HepG2 (cell line): ENCODE measurements around the gene FAM24A. TPM values are rescaled to one million over a fixed set of nuclear protein-coding genes. Genes with fewer than 3 reads are reported as not detected.

Source experiments
- GTF2F1 ChIP-seq: fragments of 150-350 bp; IDR thresholded peaks from 2 replicates; pipeline ENCODE4 v1.6.1; 2014; ENCODE audit warnings: low read length
- JUND ChIP-seq: sonication (generic); formaldehyde crosslinking; IDR thresholded peaks from 2 replicates; pipeline ENCODE4 v1.8.0; 2022; ENCODE audit warnings: mild to moderate bottlenecking, missing genetic modification reagents
- POLR2G ChIP-seq: fragments of 200-400 bp; formaldehyde crosslinking; IDR thresholded peaks from 2 replicates; pipeline ENCODE4 v1.6.1; 2018; ENCODE audit warnings: mild to moderate bottlenecking, low read depth, low read length, moderate library complexity
- RFXANK ChIP-seq: IDR thresholded peaks from 2 replicates; pipeline ENCODE4 v1.6.1; 2016
- SSRP1 ChIP-seq: IDR thresholded peaks from 2 replicates; pipeline ENCODE4 v1.6.1; 2016; ENCODE audit warnings: control low read depth
- ZNF143 ChIP-seq: sonication (generic); formaldehyde crosslinking; IDR thresholded peaks from 2 replicates; pipeline ENCODE4 v1.4.0; 2020; ENCODE audit warnings: missing genetic modification reagents
- ZNF260 ChIP-seq: sonication (generic); formaldehyde crosslinking; IDR thresholded peaks from 2 replicates; pipeline ENCODE4 v1.4.0; 2020; ENCODE audit warnings: missing genetic modification reagents, low read depth, mild to moderate bottlenecking, borderline replicate concordance
- ZNF747 ChIP-seq: sonication (generic); formaldehyde crosslinking; IDR thresholded peaks from 2 replicates; pipeline ENCODE4 v1.8.1; 2023; ENCODE audit warnings: missing genetic modification reagents, mild to moderate bottlenecking, borderline replicate concordance
- polyA plus RNA-seq, 8 experiments: library from polyadenylated mRNA; depleted of rRNA in 3 of 8; stranded (reverse) in 7 of 8; unstranded in 1 of 8; fragments of >200 nt; fragmentation: Illumina TruSeq in 4 of 8; extraction: Trizol in 4 of 8; gene quantifications; 2 replicates each; pipeline versions ENCODE4 v1.2.1 to v1.2.3, GENCODE V29; 2011 to 2016; ENCODE audit warnings: low read depth in 4 of 8, missing spikeins in 1 of 8, mixed read lengths in 1 of 8; ENCODE audit not compliant: insufficient read depth in 1 of 8
- total RNA-seq, 5 experiments: library from RNA; depleted of rRNA; stranded (reverse); fragments of >200 nt; fragmentation: Illumina TruSeq; extraction: Trizol; gene quantifications; 2 replicates each; pipeline ENCODE4 v1.2.3, GENCODE V29; 2016; ENCODE audit warnings: low read depth in 1 of 5
- TF ChIP-seq, protein P1 (sequence below): sonication (generic); formaldehyde crosslinking; IDR thresholded peaks from 2 replicates; pipeline ENCODE4 v1.4.0; 2020; ENCODE audit warnings: low read depth, missing genetic modification reagents
- TF ChIP-seq, protein P2 (sequence below): sonication (generic); formaldehyde crosslinking; IDR thresholded peaks from 2 replicates; pipeline ENCODE4 v1.4.0; 2020; ENCODE audit warnings: missing genetic modification reagents, borderline replicate concordance
- TF ChIP-seq, protein P3 (sequence below): sonication (generic); formaldehyde crosslinking; IDR thresholded peaks from 2 replicates; pipeline ENCODE4 v1.4.0; 2020; ENCODE audit warnings: mild to moderate bottlenecking, missing genetic modification reagents, borderline replicate concordance
- TF ChIP-seq, protein P4 (sequence below): sonication (generic); formaldehyde crosslinking; IDR thresholded peaks from one replicate; pipeline ENCODE4 v1.5.1; 2020; ENCODE audit warnings: mild to moderate bottlenecking, missing genetic modification reagents; ENCODE audit errors: not compliant biosample characterization
- TF ChIP-seq, protein P5 (sequence below): sonication (generic); formaldehyde crosslinking; IDR thresholded peaks from 2 replicates; pipeline ENCODE4 v1.8.1; 2023; ENCODE audit warnings: mild to moderate bottlenecking, missing genetic modification reagents, borderline replicate concordance

The FAM24A gene
- total and polyA plus RNA-seq, 2 of the 13 experiments (the other 11 are each of a cell fraction or from before 2014, with no cell fraction given): not detected

- TF ChIP-seq, protein P1, sequence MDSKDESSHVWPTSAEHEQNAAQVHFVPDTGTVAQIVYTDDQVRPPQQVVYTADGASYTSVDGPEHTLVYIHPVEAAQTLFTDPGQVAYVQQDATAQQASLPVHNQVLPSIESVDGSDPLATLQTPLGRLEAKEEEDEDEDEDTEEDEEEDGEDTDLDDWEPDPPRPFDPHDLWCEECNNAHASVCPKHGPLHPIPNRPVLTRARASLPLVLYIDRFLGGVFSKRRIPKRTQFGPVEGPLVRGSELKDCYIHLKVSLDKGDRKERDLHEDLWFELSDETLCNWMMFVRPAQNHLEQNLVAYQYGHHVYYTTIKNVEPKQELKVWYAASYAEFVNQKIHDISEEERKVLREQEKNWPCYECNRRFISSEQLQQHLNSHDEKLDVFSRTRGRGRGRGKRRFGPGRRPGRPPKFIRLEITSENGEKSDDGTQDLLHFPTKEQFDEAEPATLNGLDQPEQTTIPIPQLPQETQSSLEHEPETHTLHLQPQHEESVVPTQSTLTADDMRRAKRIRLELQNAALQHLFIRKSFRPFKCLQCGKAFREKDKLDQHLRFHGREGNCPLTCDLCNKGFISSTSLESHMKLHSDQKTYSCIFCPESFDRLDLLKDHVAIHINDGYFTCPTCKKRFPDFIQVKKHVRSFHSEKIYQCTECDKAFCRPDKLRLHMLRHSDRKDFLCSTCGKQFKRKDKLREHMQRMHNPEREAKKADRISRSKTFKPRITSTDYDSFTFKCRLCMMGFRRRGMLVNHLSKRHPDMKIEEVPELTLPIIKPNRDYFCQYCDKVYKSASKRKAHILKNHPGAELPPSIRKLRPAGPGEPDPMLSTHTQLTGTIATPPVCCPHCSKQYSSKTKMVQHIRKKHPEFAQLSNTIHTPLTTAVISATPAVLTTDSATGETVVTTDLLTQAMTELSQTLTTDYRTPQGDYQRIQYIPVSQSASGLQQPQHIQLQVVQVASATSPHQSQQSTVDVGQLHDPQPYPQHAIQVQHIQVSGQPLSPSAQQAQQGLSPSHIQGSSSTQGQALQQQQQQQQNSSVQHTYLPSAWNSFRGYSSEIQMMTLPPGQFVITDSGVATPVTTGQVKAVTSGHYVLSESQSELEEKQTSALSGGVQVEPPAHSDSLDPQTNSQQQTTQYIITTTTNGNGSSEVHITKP (CRISPR knock-in tag): peak; percentile 96
- TF ChIP-seq ZNF260 (no peak), GTF2F1 (no peak), ZNF143 (CRISPR knock-in tag) (peak; percentile 76), RFXANK (CRISPR knock-in tag) (peak; percentile 98), JUND (peak; percentile 93), SSRP1 (CRISPR knock-in tag) (peak; percentile 91; the same call in 1 of the 2 replicates), ZNF747 (CRISPR knock-in tag) (peak; percentile 99), POLR2G (no peak)
- TF ChIP-seq, protein P2, sequence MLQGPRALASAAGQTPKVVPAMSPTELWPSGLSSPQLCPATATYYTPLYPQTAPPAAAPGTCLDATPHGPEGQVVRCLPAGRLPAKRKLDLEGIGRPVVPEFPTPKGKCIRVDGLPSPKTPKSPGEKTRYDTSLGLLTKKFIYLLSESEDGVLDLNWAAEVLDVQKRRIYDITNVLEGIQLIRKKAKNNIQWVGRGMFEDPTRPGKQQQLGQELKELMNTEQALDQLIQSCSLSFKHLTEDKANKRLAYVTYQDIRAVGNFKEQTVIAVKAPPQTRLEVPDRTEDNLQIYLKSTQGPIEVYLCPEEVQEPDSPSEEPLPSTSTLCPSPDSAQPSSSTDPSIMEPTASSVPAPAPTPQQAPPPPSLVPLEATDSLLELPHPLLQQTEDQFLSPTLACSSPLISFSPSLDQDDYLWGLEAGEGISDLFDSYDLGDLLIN (CRISPR knock-in tag): peak; percentile 100; the same call in 1 of the 2 replicates
- TF ChIP-seq, protein P3, sequence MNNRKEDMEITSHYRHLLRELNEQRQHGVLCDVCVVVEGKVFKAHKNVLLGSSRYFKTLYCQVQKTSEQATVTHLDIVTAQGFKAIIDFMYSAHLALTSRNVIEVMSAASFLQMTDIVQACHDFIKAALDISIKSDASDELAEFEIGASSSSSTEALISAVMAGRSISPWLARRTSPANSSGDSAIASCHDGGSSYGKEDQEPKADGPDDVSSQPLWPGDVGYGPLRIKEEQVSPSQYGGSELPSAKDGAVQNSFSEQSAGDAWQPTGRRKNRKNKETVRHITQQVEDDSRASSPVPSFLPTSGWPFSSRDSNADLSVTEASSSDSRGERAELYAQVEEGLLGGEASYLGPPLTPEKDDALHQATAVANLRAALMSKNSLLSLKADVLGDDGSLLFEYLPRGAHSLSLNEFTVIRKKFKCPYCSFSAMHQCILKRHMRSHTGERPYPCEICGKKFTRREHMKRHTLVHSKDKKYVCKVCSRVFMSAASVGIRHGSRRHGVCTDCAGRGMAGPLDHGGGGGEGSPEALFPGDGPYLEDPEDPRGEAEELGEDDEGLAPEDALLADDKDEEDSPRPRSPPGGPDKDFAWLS (CRISPR knock-in tag): no peak; the same call in 1 of the 2 replicates
- TF ChIP-seq, protein P4, sequence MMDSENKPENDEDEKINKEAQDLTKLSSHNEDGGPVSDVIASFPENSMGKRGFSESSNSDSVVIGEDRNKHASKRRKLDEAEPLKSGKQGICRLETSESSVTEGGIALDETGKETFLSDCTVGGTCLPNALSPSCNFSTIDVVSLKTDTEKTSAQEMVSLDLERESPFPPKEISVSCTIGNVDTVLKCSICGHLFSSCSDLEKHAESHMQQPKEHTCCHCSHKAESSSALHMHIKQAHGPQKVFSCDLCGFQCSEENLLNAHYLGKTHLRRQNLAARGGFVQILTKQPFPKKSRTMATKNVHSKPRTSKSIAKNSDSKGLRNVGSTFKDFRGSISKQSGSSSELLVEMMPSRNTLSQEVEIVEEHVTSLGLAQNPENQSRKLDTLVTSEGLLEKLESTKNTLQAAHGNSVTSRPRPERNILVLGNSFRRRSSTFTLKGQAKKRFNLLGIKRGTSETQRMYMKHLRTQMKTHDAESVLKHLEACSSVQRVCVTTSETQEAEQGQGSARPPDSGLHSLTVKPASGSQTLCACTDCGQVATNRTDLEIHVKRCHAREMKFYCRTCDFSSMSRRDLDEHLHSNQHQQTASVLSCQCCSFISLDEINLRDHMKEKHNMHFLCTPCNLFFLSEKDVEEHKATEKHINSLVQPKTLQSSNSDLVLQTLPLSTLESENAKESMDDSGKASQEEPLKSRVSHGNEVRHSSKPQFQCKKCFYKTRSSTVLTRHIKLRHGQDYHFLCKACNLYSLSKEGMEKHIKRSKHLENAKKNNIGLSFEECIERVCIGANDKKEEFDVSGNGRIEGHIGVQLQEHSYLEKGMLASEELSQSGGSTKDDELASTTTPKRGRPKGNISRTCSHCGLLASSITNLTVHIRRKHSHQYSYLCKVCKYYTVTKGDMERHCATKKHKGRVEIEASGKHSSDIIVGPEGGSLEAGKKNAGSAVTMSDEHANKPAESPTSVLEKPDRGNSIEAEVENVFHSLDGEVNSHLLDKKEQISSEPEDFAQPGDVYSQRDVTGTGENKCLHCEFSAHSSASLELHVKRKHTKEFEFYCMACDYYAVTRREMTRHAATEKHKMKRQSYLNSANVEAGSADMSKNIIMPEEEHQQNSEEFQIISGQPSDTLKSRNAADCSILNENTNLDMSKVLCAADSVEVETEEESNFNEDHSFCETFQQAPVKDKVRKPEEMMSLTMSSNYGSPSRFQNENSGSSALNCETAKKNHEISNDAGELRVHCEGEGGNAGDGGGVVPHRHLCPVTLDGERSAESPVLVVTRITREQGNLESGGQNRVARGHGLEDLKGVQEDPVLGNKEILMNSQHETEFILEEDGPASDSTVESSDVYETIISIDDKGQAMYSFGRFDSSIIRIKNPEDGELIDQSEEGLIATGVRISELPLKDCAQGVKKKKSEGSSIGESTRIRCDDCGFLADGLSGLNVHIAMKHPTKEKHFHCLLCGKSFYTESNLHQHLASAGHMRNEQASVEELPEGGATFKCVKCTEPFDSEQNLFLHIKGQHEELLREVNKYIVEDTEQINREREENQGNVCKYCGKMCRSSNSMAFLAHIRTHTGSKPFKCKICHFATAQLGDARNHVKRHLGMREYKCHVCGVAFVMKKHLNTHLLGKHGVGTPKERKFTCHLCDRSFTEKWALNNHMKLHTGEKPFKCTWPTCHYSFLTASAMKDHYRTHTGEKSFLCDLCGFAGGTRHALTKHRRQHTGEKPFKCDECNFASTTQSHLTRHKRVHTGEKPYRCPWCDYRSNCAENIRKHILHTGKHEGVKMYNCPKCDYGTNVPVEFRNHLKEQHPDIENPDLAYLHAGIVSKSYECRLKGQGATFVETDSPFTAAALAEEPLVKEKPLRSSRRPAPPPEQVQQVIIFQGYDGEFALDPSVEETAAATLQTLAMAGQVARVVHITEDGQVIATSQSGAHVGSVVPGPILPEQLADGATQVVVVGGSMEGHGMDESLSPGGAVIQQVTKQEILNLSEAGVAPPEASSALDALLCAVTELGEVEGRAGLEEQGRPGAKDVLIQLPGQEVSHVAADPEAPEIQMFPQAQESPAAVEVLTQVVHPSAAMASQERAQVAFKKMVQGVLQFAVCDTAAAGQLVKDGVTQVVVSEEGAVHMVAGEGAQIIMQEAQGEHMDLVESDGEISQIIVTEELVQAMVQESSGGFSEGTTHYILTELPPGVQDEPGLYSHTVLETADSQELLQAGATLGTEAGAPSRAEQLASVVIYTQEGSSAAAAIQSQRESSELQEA: peak; percentile 96
- TF ChIP-seq, protein P5, sequence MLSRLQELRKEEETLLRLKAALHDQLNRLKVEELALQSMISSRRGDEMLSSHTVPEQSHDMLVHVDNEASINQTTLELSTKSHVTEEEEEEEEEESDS (CRISPR knock-in tag): peak; percentile 98
These were observed 1.6 kb downstream of the FAM24A start (continued) for GRCh38 chr10:122911889-122912484.
